Neural crest cell (in vitro differentiated cells): Measurements from ENCODE around the gene MYH6. TPM values are rescaled to one million over a fixed set of nuclear protein-coding genes. Genes with fewer than 3 reads are reported as not detected.

ENCODE experiments used
- DNase-seq: peaks from one replicate; pipeline ENCODE4 v3.0.0; 2021; ENCODE audit warnings: low read depth, mixed read lengths, low spot score
- H3K27ac Mint-ChIP-seq: one replicate; pipeline ENCODE4 v1.8.0; 2021; ENCODE audit warnings: mild to moderate bottlenecking, mixed read lengths; ENCODE audit not compliant: unreplicated experiment
- H3K27me3 Mint-ChIP-seq: 2 replicates; pipeline ENCODE4 v1.8.0; 2021; ENCODE audit warnings: low read depth, mild to moderate bottlenecking, mixed read lengths
- H3K36me3 Mint-ChIP-seq: 2 replicates; pipeline ENCODE4 v1.8.0; 2021; ENCODE audit warnings: low read depth, mild to moderate bottlenecking, mixed read lengths
- H3K4me1 Mint-ChIP-seq: 2 replicates; pipeline ENCODE4 v1.8.0; 2021; ENCODE audit warnings: mixed read lengths
- H3K4me3 Mint-ChIP-seq: one replicate; pipeline ENCODE4 v1.8.0; 2021; ENCODE audit warnings: mild to moderate bottlenecking, mixed read lengths
- H3K9me3 Mint-ChIP-seq: 2 replicates; pipeline ENCODE4 v1.8.0; 2021; ENCODE audit warnings: mixed read lengths
- CTCF ChIP-seq: fragments of 200-600 bp; sonication (generic); conservative IDR thresholded peaks from 2 replicates; pipeline ENCODE4 v1.5.0; 2021; ENCODE audit warnings: antibody characterized with exemption, mild to moderate bottlenecking
- total RNA-seq: library from RNA; stranded (reverse); gene quantifications from 2 replicates; pipeline ENCODE4 v1.2.1, GENCODE V29; 2021

The MYH6 gene
- total RNA-seq, 1 donor from 2014 or later, result not detected

GRCh38 chr14:23409475-23409874 lies 1.4 kb upstream of the MYH6 start:
- no peak for TF ChIP-seq CTCF
- no peaks in the 10 kb centered on the region for H3K36me3 Mint-ChIP-seq
- H3K27ac Mint-ChIP-seq, result no peak overlapping the region
- no peak for DNase-seq
- H3K4me1 Mint-ChIP-seq, result peaks cover 4% of the 10 kb centered on the region
- peaks cover 13% of the 10 kb centered on the region for H3K27me3 Mint-ChIP-seq
- no peak overlapping the region for H3K4me3 Mint-ChIP-seq
- H3K9me3 Mint-ChIP-seq, result no peaks in the 10 kb centered on the region

GRCh38 chr14:23408307-23408630 lies 196 bp upstream of the MYH6 start:
- Mint-ChIP-seq H3K36me3 (no peaks in the 10 kb centered on the region), H3K27ac (no peak overlapping the region), H3K27me3 (peaks cover 20% of the 10 kb centered on the region), H3K4me3 (no peak overlapping the region), H3K9me3 (no peaks in the 10 kb centered on the region), H3K4me1 (peaks cover 4% of the 10 kb centered on the region)
- no peak for TF ChIP-seq CTCF
- DNase-seq, result no peak

GRCh38 chr14:23406725-23407355 lies 1.2 kb downstream of the MYH6 start:
- TF ChIP-seq CTCF, result no peak
- no peak for DNase-seq
- H3K27me3 Mint-ChIP-seq, result peaks cover 26% of the 10 kb centered on the region
- no peaks in the 10 kb centered on the region for H3K36me3 Mint-ChIP-seq
- no peaks in the 10 kb centered on the region for H3K9me3 Mint-ChIP-seq
- peaks cover 4% of the 10 kb centered on the region for H3K4me1 Mint-ChIP-seq
- no peak overlapping the region for H3K4me3 Mint-ChIP-seq
- H3K27ac Mint-ChIP-seq, result no peak overlapping the region

GRCh38 chr14:23406244-23406643 lies 1.8 kb downstream of the MYH6 start:
- H3K27me3 Mint-ChIP-seq, result peaks cover 30% of the 10 kb centered on the region
- DNase-seq, result no peak
- TF ChIP-seq CTCF, result no peak
- H3K9me3 Mint-ChIP-seq, result no peaks in the 10 kb centered on the region
- no peak overlapping the region for H3K27ac Mint-ChIP-seq
- H3K4me3 Mint-ChIP-seq, result no peak overlapping the region
- peaks cover 4% of the 10 kb centered on the region for H3K4me1 Mint-ChIP-seq
- no peaks in the 10 kb centered on the region for H3K36me3 Mint-ChIP-seq

GRCh38 chr14:23405516-23406025 lies 2.5 kb downstream of the MYH6 start:
- no peak overlapping the region for H3K4me3 Mint-ChIP-seq
- DNase-seq, result no peak
- no peaks in the 10 kb centered on the region for H3K9me3 Mint-ChIP-seq
- no peak for TF ChIP-seq CTCF
- H3K27ac Mint-ChIP-seq, result no peak overlapping the region
- H3K4me1 Mint-ChIP-seq, result peaks cover 4% of the 10 kb centered on the region
- H3K27me3 Mint-ChIP-seq, result peaks cover 30% of the 10 kb centered on the region
- no peaks in the 10 kb centered on the region for H3K36me3 Mint-ChIP-seq
